Tibial artery (tissue), 4 donors: ENCODE data around the gene ATXN7L1.

Experiments
- DNase-seq, 2 donors: peaks; one replicate each; pipeline ENCODE4 v3.0.0-alpha.2; 2019
- H3K27ac ChIP-seq, 2 donors: fragments of 200-600 bp; sonication (generic) in 1 of 2; 1 replicate in 1 of 2; 2 replicates in 1 of 2; pipeline ENCODE4 v1.5.1; 2018 to 2019; ENCODE audit warnings: mild to moderate bottlenecking in 1 of 2
- H3K27me3 ChIP-seq, 2 donors: fragments of 200-600 bp; sonication (generic) in 1 of 2; one replicate each; pipeline versions ENCODE4 v1.5.1 to v1.6.0; 2016 to 2019
- H3K36me3 ChIP-seq, 3 donors: fragments of 200-600 bp; sonication (generic) in 2 of 3; one replicate each; pipeline ENCODE4 v1.5.1; 2016 to 2019; ENCODE audit warnings: mild to moderate bottlenecking in 2 of 3
- H3K4me1 ChIP-seq, 4 donors: fragments of 200-600 bp; sonication (generic) in 2 of 4; 1 replicate in 3 of 4; 2 replicates in 1 of 4; pipeline ENCODE4 v1.5.1; 2016 to 2019
- H3K4me3 ChIP-seq, 2 donors: fragments of 200-600 bp; sonication (generic) in 1 of 2; 1 replicate in 1 of 2; 2 replicates in 1 of 2; pipeline ENCODE4 v1.5.1; 2018 to 2019; ENCODE audit warnings: mild to moderate bottlenecking in 2 of 2
- H3K9me3 ChIP-seq, 3 donors: fragments of 200-600 bp; sonication (generic) in 1 of 3; one replicate each; pipeline ENCODE4 v1.5.1; 2016 to 2019
- CTCF ChIP-seq, 2 experiments: fragments of 200-600 bp in 1 of 2; fragments of 450-650 bp in 1 of 2; IDR thresholded peaks; one replicate each; pipeline ENCODE4 v1.5.1; 2017 to 2019; ENCODE audit warnings: antibody characterized with exemption in 2 of 2, mild to moderate bottlenecking in 1 of 2, moderate library complexity in 1 of 2
- intact Hi-C: fragments of 100-400 bp; cut with DNase I; formaldehyde crosslinking; loops from one replicate; pipeline ENCODE4 v1.15.0; 2023; ENCODE audit warnings: low total_unique reads

Gene ATXN7L1

GRCh38 chr7:105638902-105639495 lies 237.4 kb downstream of the ATXN7L1 start:
- Histone ChIP-seq H3K27ac (no peak overlapping the region), H3K27me3 (no peaks in the 10 kb centered on the region), H3K4me1 (no peaks in the 10 kb centered on the region), H3K9me3 (no peaks in the 10 kb centered on the region), H3K4me3 (no peak overlapping the region), H3K36me3 (peaks cover 45 to 79% (median 52%) of the 10 kb centered on the region in 3 donors)
- no peak for TF ChIP-seq CTCF (IDR thresholded peaks at IDR 0.05)
- intact Hi-C loops: no loop called here
- no peak for DNase-seq

GRCh38 chr7:105638334-105638733 lies 238.1 kb downstream of the ATXN7L1 start:
- no peak for TF ChIP-seq CTCF (IDR thresholded peaks at IDR 0.05)
- peaks cover 49 to 84% (median 58%) of the 10 kb centered on the region in 3 donors for H3K36me3 ChIP-seq
- no peaks in the 10 kb centered on the region for H3K4me1 ChIP-seq
- H3K9me3 ChIP-seq: no peaks in the 10 kb centered on the region
- DNase-seq: no peak
- no peaks in the 10 kb centered on the region for H3K27me3 ChIP-seq
- no peak overlapping the region for H3K4me3 ChIP-seq
- no peak overlapping the region for H3K27ac ChIP-seq
- intact Hi-C loops: no loop called here

GRCh38 chr7:105637755-105638154 lies 238.6 kb downstream of the ATXN7L1 start:
- Histone ChIP-seq H3K27me3 (no peaks in the 10 kb centered on the region), H3K27ac (no peak overlapping the region), H3K9me3 (no peaks in the 10 kb centered on the region), H3K4me3 (no peak overlapping the region), H3K36me3 (peaks cover 48 to 83% (median 55%) of the 10 kb centered on the region in 3 donors), H3K4me1 (no peaks in the 10 kb centered on the region)
- intact Hi-C loops: no loop called here
- TF ChIP-seq CTCF (IDR thresholded peaks at IDR 0.05): no peak
- no peak for DNase-seq

GRCh38 chr7:105636982-105637381 lies 239.4 kb downstream of the ATXN7L1 start:
- DNase-seq: no peak
- Histone ChIP-seq H3K4me1 (no peaks in the 10 kb centered on the region), H3K27me3 (no peaks in the 10 kb centered on the region), H3K36me3 (peaks cover 40 to 78% (median 47%) of the 10 kb centered on the region in 3 donors), H3K4me3 (no peak overlapping the region), H3K9me3 (no peaks in the 10 kb centered on the region), H3K27ac (no peak overlapping the region)
- intact Hi-C loops: no loop called here
- TF ChIP-seq CTCF (IDR thresholded peaks at IDR 0.05): no peak

GRCh38 chr7:105635197-105635596 lies 241.2 kb downstream of the ATXN7L1 start:
- Histone ChIP-seq H3K27me3 (no peaks in the 10 kb centered on the region), H3K27ac (no peak overlapping the region), H3K9me3 (no peaks in the 10 kb centered on the region), H3K36me3 (peaks cover 40 to 80% (median 54%) of the 10 kb centered on the region in 3 donors), H3K4me1 (no peaks in the 10 kb centered on the region), H3K4me3 (no peak overlapping the region)
- TF ChIP-seq CTCF (IDR thresholded peaks at IDR 0.05): no peak
- DNase-seq: no peak
- intact Hi-C loops: no loop called here

GRCh38 chr7:105625986-105626385 lies 250.4 kb downstream of the ATXN7L1 start:
- no peak for TF ChIP-seq CTCF (IDR thresholded peaks at IDR 0.05)
- H3K27ac ChIP-seq: no peak overlapping the region
- H3K4me3 ChIP-seq: no peak overlapping the region
- intact Hi-C loops: no loop called here
- H3K4me1 ChIP-seq: peaks cover 0 to 6% (median 3%) of the 10 kb centered on the region in 4 donors
- H3K36me3 ChIP-seq: peaks cover 27 to 44% (median 38%) of the 10 kb centered on the region in 3 donors
- no peak for DNase-seq
- H3K27me3 ChIP-seq: no peaks in the 10 kb centered on the region
- H3K9me3 ChIP-seq: no peaks in the 10 kb centered on the region
